Measurements from ENCODE around the gene PTPRT.

The PTPRT gene

GRCh38 chr20:42705550-42705949, 484.2 kb downstream of the PTPRT start:
- peaks cover 0 to 2% (median 0%) of the 10 kb centered on the region in 5 donors for H3K27me3 ChIP-seq (ENCODE audit: control insufficient read depth in 5 of 5, insufficient read depth in 4 of 5, low read length in 5 of 5)
- H3K9ac ChIP-seq (ENCODE audit: low read length in 5 of 5), result no peak overlapping the region
- H3K36me3 ChIP-seq (ENCODE audit: control insufficient read depth in 5 of 5, insufficient read depth in 5 of 5, low read length in 5 of 5), result no peaks in the 10 kb centered on the region
- no peaks in the 10 kb centered on the region for H3K4me1 ChIP-seq (ENCODE audit: control insufficient read depth in 5 of 5, insufficient read depth in 5 of 5, low read length in 5 of 5)
- no peak overlapping the region for H3K27ac ChIP-seq (ENCODE audit: low read depth, low read length)
- no peak overlapping the region for H3K4me3 ChIP-seq (ENCODE audit: low read depth in 1 of 5, low read length in 5 of 5)
- H3K9me3 ChIP-seq (ENCODE audit: control insufficient read depth in 5 of 5, low read length in 5 of 5), result peaks cover 2 to 9% (median 7%) of the 10 kb centered on the region in 5 donors

- Histone ChIP-seq H3K9me3 (ENCODE audit: control insufficient read depth in 5 of 5, low read length in 5 of 5) (peaks cover 0 to 2% (median 0%) of the 10 kb centered on the region in 5 donors), H3K27ac (ENCODE audit: low read depth, low read length) (no peak overlapping the region), H3K4me1 (ENCODE audit: control insufficient read depth in 5 of 5, insufficient read depth in 5 of 5, low read length in 5 of 5) (no peaks in the 10 kb centered on the region), H3K27me3 (ENCODE audit: control insufficient read depth in 5 of 5, insufficient read depth in 4 of 5, low read length in 5 of 5) (no peaks in the 10 kb centered on the region), H3K36me3 (ENCODE audit: control insufficient read depth in 5 of 5, insufficient read depth in 5 of 5, low read length in 5 of 5) (no peaks in the 10 kb centered on the region), H3K4me3 (ENCODE audit: low read depth in 1 of 5, low read length in 5 of 5) (no peak overlapping the region), H3K9ac (ENCODE audit: low read length in 5 of 5) (no peak overlapping the region)
Measured at GRCh38 chr20:42703744-42704143, 486.0 kb downstream of the PTPRT start.

- no peaks in the 10 kb centered on the region for H3K4me1 ChIP-seq (ENCODE audit: control insufficient read depth in 5 of 5, insufficient read depth in 5 of 5, low read length in 5 of 5)
- H3K27me3 ChIP-seq (ENCODE audit: control insufficient read depth in 5 of 5, insufficient read depth in 4 of 5, low read length in 5 of 5), result no peaks in the 10 kb centered on the region
- no peak overlapping the region for H3K27ac ChIP-seq (ENCODE audit: low read depth, low read length)
- H3K9ac ChIP-seq (ENCODE audit: low read length in 5 of 5), result no peak overlapping the region
- peaks cover 0 to 2% (median 0%) of the 10 kb centered on the region in 5 donors for H3K9me3 ChIP-seq (ENCODE audit: control insufficient read depth in 5 of 5, low read length in 5 of 5)
- no peak overlapping the region for H3K4me3 ChIP-seq (ENCODE audit: low read depth in 1 of 5, low read length in 5 of 5)
- no peaks in the 10 kb centered on the region for H3K36me3 ChIP-seq (ENCODE audit: control insufficient read depth in 5 of 5, insufficient read depth in 5 of 5, low read length in 5 of 5)
Measured at GRCh38 chr20:42701948-42702347, 487.8 kb downstream of the PTPRT start.

- Histone ChIP-seq H3K27ac (ENCODE audit: low read depth, low read length) (no peak overlapping the region), H3K36me3 (ENCODE audit: control insufficient read depth in 5 of 5, insufficient read depth in 5 of 5, low read length in 5 of 5) (no peaks in the 10 kb centered on the region), H3K4me1 (ENCODE audit: control insufficient read depth in 5 of 5, insufficient read depth in 5 of 5, low read length in 5 of 5) (no peaks in the 10 kb centered on the region), H3K9me3 (ENCODE audit: control insufficient read depth in 5 of 5, low read length in 5 of 5) (peaks cover 0 to 2% (median 0%) of the 10 kb centered on the region in 5 donors), H3K4me3 (ENCODE audit: low read depth in 1 of 5, low read length in 5 of 5) (no peak overlapping the region), H3K27me3 (ENCODE audit: control insufficient read depth in 5 of 5, insufficient read depth in 4 of 5, low read length in 5 of 5) (no peaks in the 10 kb centered on the region), H3K9ac (ENCODE audit: low read length in 5 of 5) (no peak overlapping the region)
Measured at GRCh38 chr20:42700372-42700771, 489.3 kb downstream of the PTPRT start.

- Histone ChIP-seq H3K4me1 (ENCODE audit: control insufficient read depth in 5 of 5, insufficient read depth in 5 of 5, low read length in 5 of 5) (no peaks in the 10 kb centered on the region), H3K27ac (ENCODE audit: low read depth, low read length) (no peak overlapping the region), H3K36me3 (ENCODE audit: control insufficient read depth in 5 of 5, insufficient read depth in 5 of 5, low read length in 5 of 5) (no peaks in the 10 kb centered on the region)
Measured at GRCh38 chr20:42697962-42698361, 491.7 kb downstream of the PTPRT start.

GRCh38 chr20:42690842-42691437, 498.8 kb downstream of the PTPRT start:
- H3K9me3 ChIP-seq (ENCODE audit: control insufficient read depth in 5 of 5, low read length in 5 of 5), result peaks cover 0 to 18% (median 0%) of the 10 kb centered on the region in 5 donors
- H3K4me3 ChIP-seq (ENCODE audit: low read depth in 1 of 5, low read length in 5 of 5), result no peak overlapping the region
- H3K36me3 ChIP-seq (ENCODE audit: control insufficient read depth in 5 of 5, insufficient read depth in 5 of 5, low read length in 5 of 5), result no peaks in the 10 kb centered on the region
- no peaks in the 10 kb centered on the region for H3K27me3 ChIP-seq (ENCODE audit: control insufficient read depth in 5 of 5, insufficient read depth in 4 of 5, low read length in 5 of 5)
- no peak overlapping the region for H3K27ac ChIP-seq (ENCODE audit: low read depth, low read length)
- no peaks in the 10 kb centered on the region for H3K4me1 ChIP-seq (ENCODE audit: control insufficient read depth in 5 of 5, insufficient read depth in 5 of 5, low read length in 5 of 5)
- no peak overlapping the region for H3K9ac ChIP-seq (ENCODE audit: low read length in 5 of 5)

More at GRCh38 chr20:42697962-42698361, 491.7 kb downstream of the PTPRT start:
- no peak overlapping the region for H3K9ac ChIP-seq (ENCODE audit: low read length in 5 of 5)
- H3K4me3 ChIP-seq (ENCODE audit: low read depth in 1 of 5, low read length in 5 of 5), result no peak overlapping the region
- peaks cover 0 to 1% (median 0%) of the 10 kb centered on the region in 5 donors for H3K9me3 ChIP-seq (ENCODE audit: control insufficient read depth in 5 of 5, low read length in 5 of 5)
- H3K27me3 ChIP-seq (ENCODE audit: control insufficient read depth in 5 of 5, insufficient read depth in 4 of 5, low read length in 5 of 5), result no peaks in the 10 kb centered on the region

GRCh38 chr20:42688576-42688975, 501.1 kb downstream of the PTPRT start:
- no peaks in the 10 kb centered on the region for H3K27me3 ChIP-seq (ENCODE audit: control insufficient read depth in 5 of 5, insufficient read depth in 4 of 5, low read length in 5 of 5)
- H3K4me1 ChIP-seq (ENCODE audit: control insufficient read depth in 5 of 5, insufficient read depth in 5 of 5, low read length in 5 of 5), result no peaks in the 10 kb centered on the region

GRCh38 chr20:42686057-42686456, 503.6 kb downstream of the PTPRT start:
- no peaks in the 10 kb centered on the region for H3K27me3 ChIP-seq (ENCODE audit: control insufficient read depth in 5 of 5, insufficient read depth in 4 of 5, low read length in 5 of 5)

More at GRCh38 chr20:42688576-42688975, 501.1 kb downstream of the PTPRT start:
- no peak overlapping the region for H3K27ac ChIP-seq (ENCODE audit: low read depth, low read length)
- H3K4me3 ChIP-seq (ENCODE audit: low read depth in 1 of 5, low read length in 5 of 5), result no peak overlapping the region
- H3K9me3 ChIP-seq (ENCODE audit: control insufficient read depth in 5 of 5, low read length in 5 of 5), result peaks cover 0 to 18% (median 2%) of the 10 kb centered on the region in 5 donors
- no peaks in the 10 kb centered on the region for H3K36me3 ChIP-seq (ENCODE audit: control insufficient read depth in 5 of 5, insufficient read depth in 5 of 5, low read length in 5 of 5)
- H3K9ac ChIP-seq (ENCODE audit: low read length in 5 of 5), result no peak overlapping the region

GRCh38 chr20:42678895-42679294, 510.8 kb downstream of the PTPRT start:
- H3K36me3 ChIP-seq (ENCODE audit: control insufficient read depth in 5 of 5, insufficient read depth in 5 of 5, low read length in 5 of 5), result no peaks in the 10 kb centered on the region
- no peak overlapping the region for H3K27ac ChIP-seq (ENCODE audit: low read depth, low read length)
- no peaks in the 10 kb centered on the region for H3K27me3 ChIP-seq (ENCODE audit: control insufficient read depth in 5 of 5, insufficient read depth in 4 of 5, low read length in 5 of 5)
- no peaks in the 10 kb centered on the region for H3K4me1 ChIP-seq (ENCODE audit: control insufficient read depth in 5 of 5, insufficient read depth in 5 of 5, low read length in 5 of 5)
- no peak overlapping the region for H3K9ac ChIP-seq (ENCODE audit: low read length in 5 of 5)
- no peak overlapping the region for H3K4me3 ChIP-seq (ENCODE audit: low read depth in 1 of 5, low read length in 5 of 5)
- peaks cover 0 to 6% (median 0%) of the 10 kb centered on the region in 5 donors for H3K9me3 ChIP-seq (ENCODE audit: control insufficient read depth in 5 of 5, low read length in 5 of 5)

More at GRCh38 chr20:42686057-42686456, 503.6 kb downstream of the PTPRT start:
- Histone ChIP-seq H3K27ac (ENCODE audit: low read depth, low read length) (no peak overlapping the region), H3K9me3 (ENCODE audit: control insufficient read depth in 5 of 5, low read length in 5 of 5) (peaks cover 0 to 2% (median 0%) of the 10 kb centered on the region in 5 donors), H3K4me3 (ENCODE audit: low read depth in 1 of 5, low read length in 5 of 5) (no peak overlapping the region), H3K36me3 (ENCODE audit: control insufficient read depth in 5 of 5, insufficient read depth in 5 of 5, low read length in 5 of 5) (no peaks in the 10 kb centered on the region), H3K9ac (ENCODE audit: low read length in 5 of 5) (no peak overlapping the region), H3K4me1 (ENCODE audit: control insufficient read depth in 5 of 5, insufficient read depth in 5 of 5, low read length in 5 of 5) (no peaks in the 10 kb centered on the region)

- no peaks in the 10 kb centered on the region for H3K4me1 ChIP-seq (ENCODE audit: control insufficient read depth in 5 of 5, insufficient read depth in 5 of 5, low read length in 5 of 5)
- no peaks in the 10 kb centered on the region for H3K36me3 ChIP-seq (ENCODE audit: control insufficient read depth in 5 of 5, insufficient read depth in 5 of 5, low read length in 5 of 5)
- no peak overlapping the region for H3K4me3 ChIP-seq (ENCODE audit: low read depth in 1 of 5, low read length in 5 of 5)
- H3K9ac ChIP-seq (ENCODE audit: low read length in 5 of 5), result no peak overlapping the region
- H3K27ac ChIP-seq (ENCODE audit: low read depth, low read length), result no peak overlapping the region
- H3K27me3 ChIP-seq (ENCODE audit: control insufficient read depth in 5 of 5, insufficient read depth in 4 of 5, low read length in 5 of 5), result no peaks in the 10 kb centered on the region
- H3K9me3 ChIP-seq (ENCODE audit: control insufficient read depth in 5 of 5, low read length in 5 of 5), result no peaks in the 10 kb centered on the region
Measured at GRCh38 chr20:42656130-42656529, 533.6 kb downstream of the PTPRT start.
